Measurements from ENCODE around the gene CLMN.
"Not testable (repeated sequence)": the region's sequence is repeated elsewhere in the genome, so short reads cannot be mapped to it uniquely, and the experiment has no call there.

The CLMN gene

GRCh38 chr14:95146079-95146771 lies 173.5 kb downstream of the CLMN start:
- H3K4me1 ChIP-seq (ENCODE audit: control insufficient read depth, insufficient read depth, low read length), result peaks cover 2% of the 10 kb centered on the region
- H3K36me3 ChIP-seq (ENCODE audit: control insufficient read depth in 2 of 2, insufficient read depth in 2 of 2, low read length in 2 of 2), result no peaks in the 10 kb centered on the region
- H3K9ac ChIP-seq (ENCODE audit: low read length in 2 of 2), result no peak overlapping the region
- no peak overlapping the region for H3K27ac ChIP-seq (ENCODE audit: low read length)
- no peaks in the 10 kb centered on the region for H3K27me3 ChIP-seq (ENCODE audit: control insufficient read depth in 1 of 2, insufficient read depth in 2 of 2, low read length in 2 of 2)
- H3K4me3 ChIP-seq (ENCODE audit: low read length in 2 of 2), result no peak overlapping the region
- H3K9me3 ChIP-seq (ENCODE audit: control insufficient read depth in 2 of 2, low read length in 2 of 2), result no peaks in the 10 kb centered on the region

- Histone ChIP-seq H3K9ac (ENCODE audit: low read length in 2 of 2) (no peak overlapping the region), H3K27me3 (ENCODE audit: control insufficient read depth in 1 of 2, insufficient read depth in 2 of 2, low read length in 2 of 2) (no peaks in the 10 kb centered on the region), H3K9me3 (ENCODE audit: control insufficient read depth in 2 of 2, low read length in 2 of 2) (no peaks in the 10 kb centered on the region), H3K4me3 (ENCODE audit: low read length in 2 of 2) (no peak overlapping the region), H3K4me1 (ENCODE audit: control insufficient read depth, insufficient read depth, low read length) (peaks cover 2% of the 10 kb centered on the region), H3K27ac (ENCODE audit: low read length) (no peak overlapping the region), H3K36me3 (ENCODE audit: control insufficient read depth in 2 of 2, insufficient read depth in 2 of 2, low read length in 2 of 2) (no peaks in the 10 kb centered on the region)
These were observed 174.9 kb downstream of the CLMN start for GRCh38 chr14:95144849-95145248.

- no peak overlapping the region for H3K4me3 ChIP-seq (ENCODE audit: low read length in 2 of 2)
These were observed 175.7 kb downstream of the CLMN start for GRCh38 chr14:95143808-95144620.

GRCh38 chr14:95142208-95142607 lies 177.5 kb downstream of the CLMN start:
- no peaks in the 10 kb centered on the region for H3K36me3 ChIP-seq (ENCODE audit: control insufficient read depth in 2 of 2, insufficient read depth in 2 of 2, low read length in 2 of 2)
- H3K27me3 ChIP-seq (ENCODE audit: control insufficient read depth in 1 of 2, insufficient read depth in 2 of 2, low read length in 2 of 2), result no peaks in the 10 kb centered on the region
- no peaks in the 10 kb centered on the region for H3K9me3 ChIP-seq (ENCODE audit: control insufficient read depth in 2 of 2, low read length in 2 of 2)
- no peaks in the 10 kb centered on the region for H3K4me1 ChIP-seq (ENCODE audit: control insufficient read depth, insufficient read depth, low read length)
- no peak overlapping the region for H3K9ac ChIP-seq (ENCODE audit: low read length in 2 of 2)
- H3K27ac ChIP-seq (ENCODE audit: low read length), result no peak overlapping the region
- no peak overlapping the region for H3K4me3 ChIP-seq (ENCODE audit: low read length in 2 of 2)

More at GRCh38 chr14:95143808-95144620, 175.7 kb downstream of the CLMN start:
- Histone ChIP-seq H3K9ac (ENCODE audit: low read length in 2 of 2) (no peak overlapping the region), H3K4me1 (ENCODE audit: control insufficient read depth, insufficient read depth, low read length) (peaks cover 2% of the 10 kb centered on the region), H3K27ac (ENCODE audit: low read length) (no peak overlapping the region), H3K27me3 (ENCODE audit: control insufficient read depth in 1 of 2, insufficient read depth in 2 of 2, low read length in 2 of 2) (no peaks in the 10 kb centered on the region), H3K36me3 (ENCODE audit: control insufficient read depth in 2 of 2, insufficient read depth in 2 of 2, low read length in 2 of 2) (no peaks in the 10 kb centered on the region), H3K9me3 (ENCODE audit: control insufficient read depth in 2 of 2, low read length in 2 of 2) (no peaks in the 10 kb centered on the region)

- H3K4me1 ChIP-seq (ENCODE audit: control insufficient read depth, insufficient read depth, low read length), result no peaks in the 10 kb centered on the region
- no peak overlapping the region for H3K4me3 ChIP-seq (ENCODE audit: low read length in 2 of 2)
- H3K9me3 ChIP-seq (ENCODE audit: control insufficient read depth in 2 of 2, low read length in 2 of 2), result no peaks in the 10 kb centered on the region
- no peak overlapping the region for H3K27ac ChIP-seq (ENCODE audit: low read length)
- H3K27me3 ChIP-seq (ENCODE audit: control insufficient read depth in 1 of 2, insufficient read depth in 2 of 2, low read length in 2 of 2), result no peaks in the 10 kb centered on the region
- no peak overlapping the region for H3K9ac ChIP-seq (ENCODE audit: low read length in 2 of 2)
- H3K36me3 ChIP-seq (ENCODE audit: control insufficient read depth in 2 of 2, insufficient read depth in 2 of 2, low read length in 2 of 2), result no peaks in the 10 kb centered on the region
These were observed 178.0 kb downstream of the CLMN start for GRCh38 chr14:95141684-95142083.

- no peak overlapping the region for H3K9ac ChIP-seq (ENCODE audit: low read length in 2 of 2)
- no peaks in the 10 kb centered on the region for H3K4me1 ChIP-seq (ENCODE audit: control insufficient read depth, insufficient read depth, low read length)
- no peak overlapping the region for H3K4me3 ChIP-seq (ENCODE audit: low read length in 2 of 2)
- H3K9me3 ChIP-seq (ENCODE audit: control insufficient read depth in 2 of 2, low read length in 2 of 2), result no peaks in the 10 kb centered on the region
- H3K27ac ChIP-seq (ENCODE audit: low read length), result no peak overlapping the region
- H3K36me3 ChIP-seq (ENCODE audit: control insufficient read depth in 2 of 2, insufficient read depth in 2 of 2, low read length in 2 of 2), result no peaks in the 10 kb centered on the region
- H3K27me3 ChIP-seq (ENCODE audit: control insufficient read depth in 1 of 2, insufficient read depth in 2 of 2, low read length in 2 of 2), result no peaks in the 10 kb centered on the region
These were observed 179.4 kb downstream of the CLMN start for GRCh38 chr14:95140060-95140858.

GRCh38 chr14:95138876-95139275 lies 180.8 kb downstream of the CLMN start:
- H3K36me3 ChIP-seq (ENCODE audit: control insufficient read depth in 2 of 2, insufficient read depth in 2 of 2, low read length in 2 of 2), result no peaks in the 10 kb centered on the region
- H3K27me3 ChIP-seq (ENCODE audit: control insufficient read depth in 1 of 2, insufficient read depth in 2 of 2, low read length in 2 of 2), result no peaks in the 10 kb centered on the region
- no peaks in the 10 kb centered on the region for H3K9me3 ChIP-seq (ENCODE audit: control insufficient read depth in 2 of 2, low read length in 2 of 2)
- H3K4me1 ChIP-seq (ENCODE audit: control insufficient read depth, insufficient read depth, low read length), result no peaks in the 10 kb centered on the region
- H3K4me3 ChIP-seq (ENCODE audit: low read length in 2 of 2), result no peak overlapping the region
- no peak overlapping the region for H3K27ac ChIP-seq (ENCODE audit: low read length)
- H3K9ac ChIP-seq (ENCODE audit: low read length in 2 of 2), result no peak overlapping the region

GRCh38 chr14:95138455-95138854 lies 181.3 kb downstream of the CLMN start:
- not testable (repeated sequence) for H3K36me3 ChIP-seq (ENCODE audit: control insufficient read depth in 2 of 2, insufficient read depth in 2 of 2, low read length in 2 of 2); H3K9me3 ChIP-seq (ENCODE audit: control insufficient read depth in 2 of 2, low read length in 2 of 2); H3K4me1 ChIP-seq (ENCODE audit: control insufficient read depth, insufficient read depth, low read length); H3K27ac ChIP-seq (ENCODE audit: low read length); H3K4me3 ChIP-seq (ENCODE audit: low read length in 2 of 2); H3K9ac ChIP-seq (ENCODE audit: low read length in 2 of 2); H3K27me3 ChIP-seq (ENCODE audit: control insufficient read depth in 1 of 2, insufficient read depth in 2 of 2, low read length in 2 of 2)

GRCh38 chr14:95137804-95138167 lies 181.9 kb downstream of the CLMN start:
- H3K4me3 ChIP-seq (ENCODE audit: low read length in 2 of 2), result no peak overlapping the region
- H3K9me3 ChIP-seq (ENCODE audit: control insufficient read depth in 2 of 2, low read length in 2 of 2), result no peaks in the 10 kb centered on the region
- no peaks in the 10 kb centered on the region for H3K4me1 ChIP-seq (ENCODE audit: control insufficient read depth, insufficient read depth, low read length)
- no peak overlapping the region for H3K9ac ChIP-seq (ENCODE audit: low read length in 2 of 2)
- H3K27ac ChIP-seq (ENCODE audit: low read length), result no peak overlapping the region
- H3K36me3 ChIP-seq (ENCODE audit: control insufficient read depth in 2 of 2, insufficient read depth in 2 of 2, low read length in 2 of 2), result peaks cover 0 to 3% of the 10 kb centered on the region in 2 donors
- no peaks in the 10 kb centered on the region for H3K27me3 ChIP-seq (ENCODE audit: control insufficient read depth in 1 of 2, insufficient read depth in 2 of 2, low read length in 2 of 2)

GRCh38 chr14:95137164-95137803 lies 182.4 kb downstream of the CLMN start:
- no peak overlapping the region for H3K9ac ChIP-seq (ENCODE audit: low read length in 2 of 2)
- H3K9me3 ChIP-seq (ENCODE audit: control insufficient read depth in 2 of 2, low read length in 2 of 2), result no peaks in the 10 kb centered on the region
- peaks cover 0 to 3% of the 10 kb centered on the region in 2 donors for H3K36me3 ChIP-seq (ENCODE audit: control insufficient read depth in 2 of 2, insufficient read depth in 2 of 2, low read length in 2 of 2)
- no peak overlapping the region for H3K4me3 ChIP-seq (ENCODE audit: low read length in 2 of 2)
- H3K27me3 ChIP-seq (ENCODE audit: control insufficient read depth in 1 of 2, insufficient read depth in 2 of 2, low read length in 2 of 2), result no peaks in the 10 kb centered on the region
- no peaks in the 10 kb centered on the region for H3K4me1 ChIP-seq (ENCODE audit: control insufficient read depth, insufficient read depth, low read length)
- H3K27ac ChIP-seq (ENCODE audit: low read length), result no peak overlapping the region

Measured in stomach smooth muscle (tissue), 2 donors.